ENCODE results near the gene IL11. TPM values are rescaled to one million over a fixed set of nuclear protein-coding genes. Genes with fewer than 3 reads are reported as not detected.

Gene IL11
- total RNA-seq, 1 donor from 2014 or later = 0.56 TPM

GRCh38 chr19:55341595-55342531 is 28.4 kb downstream of the IL11 start:
- peaks cover 28% of the 10 kb centered on the region for H3K4me1 Mint-ChIP-seq
- no peak for DNase-seq (ENCODE audit: low read depth, low spot score)
- no peaks in the 10 kb centered on the region for H3K9me3 Mint-ChIP-seq
- H3K36me3 Mint-ChIP-seq (ENCODE audit: low read depth) = no peaks in the 10 kb centered on the region
- no peak for TF ChIP-seq CTCF (conservative IDR thresholded peaks at IDR 0.05)
- H3K27me3 Mint-ChIP-seq (ENCODE audit: low read depth) = peaks cover 5% of the 10 kb centered on the region
- H3K27ac Mint-ChIP-seq (ENCODE audit: unreplicated experiment) = peak overlapping the region; percentile 86
- peak overlapping the region; percentile 88 for H3K4me3 Mint-ChIP-seq

GRCh38 chr19:55341171-55341588 is 29.1 kb downstream of the IL11 start:
- peaks cover 28% of the 10 kb centered on the region for H3K4me1 Mint-ChIP-seq
- H3K27ac Mint-ChIP-seq (ENCODE audit: unreplicated experiment) = peak overlapping the region; percentile 86
- no peaks in the 10 kb centered on the region for H3K9me3 Mint-ChIP-seq
- H3K27me3 Mint-ChIP-seq (ENCODE audit: low read depth) = peaks cover 6% of the 10 kb centered on the region
- DNase-seq (ENCODE audit: low read depth, low spot score) = peak; percentile 50
- TF ChIP-seq CTCF (conservative IDR thresholded peaks at IDR 0.05) = no peak
- H3K4me3 Mint-ChIP-seq = peak overlapping the region; percentile 88
- no peaks in the 10 kb centered on the region for H3K36me3 Mint-ChIP-seq (ENCODE audit: low read depth)

- DNase-seq (ENCODE audit: low read depth, low spot score) = peak; percentile 25
- H3K27me3 Mint-ChIP-seq (ENCODE audit: low read depth) = peaks cover 7% of the 10 kb centered on the region
- peak overlapping the region; percentile 84 for H3K4me3 Mint-ChIP-seq
- no peak overlapping the region for H3K27ac Mint-ChIP-seq (ENCODE audit: unreplicated experiment)
- H3K36me3 Mint-ChIP-seq (ENCODE audit: low read depth) = no peaks in the 10 kb centered on the region
- no peaks in the 10 kb centered on the region for H3K9me3 Mint-ChIP-seq
- TF ChIP-seq CTCF (conservative IDR thresholded peaks at IDR 0.05) = no peak
- H3K4me1 Mint-ChIP-seq = peaks cover 28% of the 10 kb centered on the region
These were observed 29.5 kb downstream of the IL11 start for GRCh38 chr19:55340784-55341147.

GRCh38 chr19:55339889-55340783 is 30.1 kb downstream of the IL11 start:
- Mint-ChIP-seq H3K36me3 (ENCODE audit: low read depth) (no peaks in the 10 kb centered on the region), H3K4me1 (peaks cover 28% of the 10 kb centered on the region), H3K27me3 (ENCODE audit: low read depth) (peaks cover 7% of the 10 kb centered on the region), H3K9me3 (no peaks in the 10 kb centered on the region), H3K4me3 (peak overlapping the region; percentile 98), H3K27ac (ENCODE audit: unreplicated experiment) (peak overlapping the region; percentile 81)
- TF ChIP-seq CTCF (conservative IDR thresholded peaks at IDR 0.05) = no peak
- DNase-seq (ENCODE audit: low read depth, low spot score) = no peak

GRCh38 chr19:55339105-55339888 is 31.0 kb downstream of the IL11 start, which contains the start of gene KMT5C:
TSS of gene KMT5C (plus strand) at chr19:55339876. CDS start at chr19:55341937, 2,061 bp downstream.
- Mint-ChIP-seq H3K27me3 (ENCODE audit: low read depth) (peaks cover 7% of the 10 kb centered on the region), H3K27ac (ENCODE audit: unreplicated experiment) (peak within 1 kb of the TSS; percentile 96), H3K9me3 (no peaks in the 10 kb centered on the region), H3K4me3 (peak within 1 kb of the TSS; percentile 98), H3K4me1 (peaks cover 25% of the 10 kb centered on the region), H3K36me3 (ENCODE audit: low read depth) (no peaks in the 10 kb centered on the region)
- peak; percentile 100 for DNase-seq (ENCODE audit: low read depth, low spot score)
- TF ChIP-seq CTCF (conservative IDR thresholded peaks at IDR 0.05) = peak; percentile 45

All from neural crest cell (in vitro differentiated cells).